ENCODE results near the gene SORBS2. TPM values are rescaled to one million over a fixed set of nuclear protein-coding genes. Genes with fewer than 3 reads are reported as not detected.

SORBS2 gene, protein sequence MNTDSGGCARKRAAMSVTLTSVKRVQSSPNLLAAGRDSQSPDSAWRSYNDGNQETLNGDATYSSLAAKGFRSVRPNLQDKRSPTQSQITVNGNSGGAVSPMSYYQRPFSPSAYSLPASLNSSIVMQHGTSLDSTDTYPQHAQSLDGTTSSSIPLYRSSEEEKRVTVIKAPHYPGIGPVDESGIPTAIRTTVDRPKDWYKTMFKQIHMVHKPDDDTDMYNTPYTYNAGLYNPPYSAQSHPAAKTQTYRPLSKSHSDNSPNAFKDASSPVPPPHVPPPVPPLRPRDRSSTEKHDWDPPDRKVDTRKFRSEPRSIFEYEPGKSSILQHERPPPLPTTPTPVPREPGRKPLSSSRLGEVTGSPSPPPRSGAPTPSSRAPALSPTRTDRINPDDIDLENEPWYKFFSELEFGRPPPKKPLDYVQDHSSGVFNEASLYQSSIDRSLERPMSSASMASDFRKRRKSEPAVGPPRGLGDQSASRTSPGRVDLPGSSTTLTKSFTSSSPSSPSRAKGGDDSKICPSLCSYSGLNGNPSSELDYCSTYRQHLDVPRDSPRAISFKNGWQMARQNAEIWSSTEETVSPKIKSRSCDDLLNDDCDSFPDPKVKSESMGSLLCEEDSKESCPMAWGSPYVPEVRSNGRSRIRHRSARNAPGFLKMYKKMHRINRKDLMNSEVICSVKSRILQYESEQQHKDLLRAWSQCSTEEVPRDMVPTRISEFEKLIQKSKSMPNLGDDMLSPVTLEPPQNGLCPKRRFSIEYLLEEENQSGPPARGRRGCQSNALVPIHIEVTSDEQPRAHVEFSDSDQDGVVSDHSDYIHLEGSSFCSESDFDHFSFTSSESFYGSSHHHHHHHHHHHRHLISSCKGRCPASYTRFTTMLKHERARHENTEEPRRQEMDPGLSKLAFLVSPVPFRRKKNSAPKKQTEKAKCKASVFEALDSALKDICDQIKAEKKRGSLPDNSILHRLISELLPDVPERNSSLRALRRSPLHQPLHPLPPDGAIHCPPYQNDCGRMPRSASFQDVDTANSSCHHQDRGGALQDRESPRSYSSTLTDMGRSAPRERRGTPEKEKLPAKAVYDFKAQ (N-terminal part only)
- 0.20 to 0.43 TPM in 2 of 5 replicates, not detected in the others for total RNA-seq (2022; extraction: Qiagen RNA extraction; ENCODE audit: low read depth)

DNA sequence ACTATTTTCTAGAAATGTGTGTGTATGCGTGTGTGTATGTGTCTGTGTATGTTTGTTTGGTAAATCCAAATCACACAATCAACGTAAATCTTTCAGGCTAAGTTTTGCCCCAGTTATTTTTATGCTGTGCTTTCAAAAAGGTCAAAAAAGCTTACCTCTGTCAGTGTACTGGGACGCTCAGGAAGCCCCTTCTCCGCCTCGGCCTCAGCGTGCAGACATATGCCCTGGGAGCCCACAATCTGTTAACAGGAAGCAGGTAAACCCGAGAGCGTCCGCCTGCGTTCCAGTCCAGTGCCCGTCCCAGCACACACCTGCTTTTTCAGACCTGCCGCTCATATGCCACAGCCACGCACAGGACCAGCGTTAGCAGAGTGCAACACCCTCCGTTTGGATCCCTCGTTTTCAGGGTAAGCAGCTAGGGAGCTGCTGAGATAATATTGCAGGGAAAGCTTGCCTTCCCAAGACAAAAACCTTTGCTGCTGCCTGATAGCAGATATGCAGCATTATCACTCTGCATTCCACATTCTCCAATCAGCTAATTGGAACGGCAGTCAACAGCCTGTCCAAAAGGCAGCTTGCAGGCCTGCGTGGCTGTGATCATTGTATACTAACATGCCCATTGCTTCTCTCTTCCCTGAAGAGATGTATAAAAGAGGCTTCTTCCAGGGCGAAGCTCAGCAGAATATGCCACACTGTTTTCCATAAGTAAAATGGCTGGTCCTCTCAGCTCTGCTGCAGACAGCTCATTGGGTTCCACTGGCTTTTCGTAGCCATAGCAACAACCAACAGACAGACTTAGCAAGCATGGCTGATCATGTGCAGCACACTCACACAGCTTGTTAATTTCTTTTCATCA is at the start of gene SORBS2:
Gene SORBS2, minus strand, starts transcription at position 686 of the 856 bp plus-strand sequence. CDS start 121,623 bp downstream, outside the sequence.

